ENCODE results near the gene CD6. TPM values are rescaled to one million over a fixed set of nuclear protein-coding genes. Genes with fewer than 3 reads are reported as not detected.

Gene CD6
- total RNA-seq, 1 experiment from 2014 or later, result not detected

GRCh38 chr11:60948250-60948649 is 23.2 kb upstream of the CD6 start:
- no peak overlapping the region for H3K14ac ChIP-seq (ENCODE audit: insufficient read depth, low read length)
- no peak overlapping the region for H3K56ac ChIP-seq (ENCODE audit: insufficient read length, low read depth, low read length)
- no peaks in the 10 kb centered on the region for H3K9me3 ChIP-seq (ENCODE audit: control insufficient read depth, low read depth, low read length)
- H4K20me1 ChIP-seq (ENCODE audit: control insufficient read depth, insufficient read depth, insufficient read length), result no peaks in the 10 kb centered on the region
- H3K27ac Mint-ChIP-seq, result no peak overlapping the region
- H3K9ac ChIP-seq (ENCODE audit: extremely low read depth, insufficient read length, low read length), result no peak overlapping the region
- H4K5ac ChIP-seq (ENCODE audit: insufficient read length, low read depth, low read length), result no peak overlapping the region
- no peak overlapping the region for H4K91ac ChIP-seq (ENCODE audit: insufficient read length, low read depth, low read length)
- H3K4me1 Mint-ChIP-seq, result peaks cover 38 to 44% of the 10 kb centered on the region in 2 experiments
- H3K79me1 ChIP-seq (ENCODE audit: insufficient read depth, low read depth, low read length, poor library complexity, severe bottlenecking), result no peaks in the 10 kb centered on the region
- no peaks in the 10 kb centered on the region for H3K4me1 ChIP-seq (ENCODE audit: insufficient read depth, low read length)
- no peaks in the 10 kb centered on the region for H3K79me2 ChIP-seq (ENCODE audit: insufficient read depth, low read length)
- H4K8ac ChIP-seq (replicated peaks; ENCODE audit: insufficient read length, low read depth, low read length), result no peak overlapping the region
- no peak overlapping the region for H2BK20ac ChIP-seq (ENCODE audit: low read depth, low read length, poor library complexity, severe bottlenecking)
- H3T11ph ChIP-seq (ENCODE audit: low read length), result no peak overlapping the region
- peaks cover 0 to 9% (median 2%) of the 10 kb centered on the region in 3 experiments; a peak in 5 of 7 replicates for H3K36me3 Mint-ChIP-seq (ENCODE audit: insufficient read depth in 1 of 3, low read depth in 3 of 3)
- H3K23me2 ChIP-seq (ENCODE audit: insufficient read length, low read depth, low read length, poor library complexity, severe bottlenecking), result peaks cover 15% of the 10 kb centered on the region
- H3K27ac ChIP-seq (ENCODE audit: insufficient read length, low read depth, low read length), result no peak overlapping the region
- DNase-seq, result no peak
- WGBS (ENCODE audit: extremely low coverage, insufficient read length, low lambda C conversion rate), result no CpG with 5 or more reads among the region's 5 CpGs
- H3K27me3 Mint-ChIP-seq (ENCODE audit: low read depth), result peaks cover 43% of the 10 kb centered on the region
- H2BK5ac ChIP-seq (ENCODE audit: insufficient read length, low read length), result no peak overlapping the region
- no peak overlapping the region for H2BK15ac ChIP-seq (ENCODE audit: low read depth, low read length)
- H2AK5ac ChIP-seq (ENCODE audit: insufficient read length, low read length), result no peak overlapping the region
- no peak overlapping the region for H3K4me3 Mint-ChIP-seq
- no peak overlapping the region for H2BK120ac ChIP-seq (ENCODE audit: low read depth, low read length, poor library complexity, severe bottlenecking)
- no peaks in the 10 kb centered on the region; a peak in 1 of 5 replicates for H3K9me3 Mint-ChIP-seq
- H2AFZ ChIP-seq (ENCODE audit: low read length), result no peak overlapping the region
- no peak overlapping the region for H3K4me2 ChIP-seq (ENCODE audit: insufficient read depth, insufficient read length, low read length)
- TF ChIP-seq, protein P1, sequence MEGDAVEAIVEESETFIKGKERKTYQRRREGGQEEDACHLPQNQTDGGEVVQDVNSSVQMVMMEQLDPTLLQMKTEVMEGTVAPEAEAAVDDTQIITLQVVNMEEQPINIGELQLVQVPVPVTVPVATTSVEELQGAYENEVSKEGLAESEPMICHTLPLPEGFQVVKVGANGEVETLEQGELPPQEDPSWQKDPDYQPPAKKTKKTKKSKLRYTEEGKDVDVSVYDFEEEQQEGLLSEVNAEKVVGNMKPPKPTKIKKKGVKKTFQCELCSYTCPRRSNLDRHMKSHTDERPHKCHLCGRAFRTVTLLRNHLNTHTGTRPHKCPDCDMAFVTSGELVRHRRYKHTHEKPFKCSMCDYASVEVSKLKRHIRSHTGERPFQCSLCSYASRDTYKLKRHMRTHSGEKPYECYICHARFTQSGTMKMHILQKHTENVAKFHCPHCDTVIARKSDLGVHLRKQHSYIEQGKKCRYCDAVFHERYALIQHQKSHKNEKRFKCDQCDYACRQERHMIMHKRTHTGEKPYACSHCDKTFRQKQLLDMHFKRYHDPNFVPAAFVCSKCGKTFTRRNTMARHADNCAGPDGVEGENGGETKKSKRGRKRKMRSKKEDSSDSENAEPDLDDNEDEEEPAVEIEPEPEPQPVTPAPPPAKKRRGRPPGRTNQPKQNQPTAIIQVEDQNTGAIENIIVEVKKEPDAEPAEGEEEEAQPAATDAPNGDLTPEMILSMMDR (conservative IDR thresholded peaks at IDR 0.05), result no peak
- H3K27me3 ChIP-seq (ENCODE audit: insufficient read depth, low read length), result no peaks in the 10 kb centered on the region; the same call in 1 of the 2 replicates
- no peak overlapping the region for H3K23ac ChIP-seq (ENCODE audit: insufficient read length, low read depth, low read length)
- H2BK12ac ChIP-seq (ENCODE audit: insufficient read length, low read depth, low read length), result no peak overlapping the region
- H3K4ac ChIP-seq (ENCODE audit: low read depth, low read length), result no peak overlapping the region
- H3K18ac ChIP-seq (ENCODE audit: insufficient read length, low read depth, low read length), result no peak overlapping the region

Data from H9 (cell line).